Kidney (tissue), 14 donors: ENCODE results near the gene CLDN6. TPM values are rescaled to one million over a fixed set of nuclear protein-coding genes. Genes with fewer than 3 reads are reported as not detected.

Experiments
- DNase-seq, 5 donors: peaks; one replicate each; pipeline ENCODE4 v3.0.0-alpha.2; 2013 to 2020
- FAIRE-seq: peaks from 2 replicates; lab custom pipeline; 2012; peaks lifted over from hg19 to GRCh38; lab: Jason Lieb, UNC
- H3K27ac ChIP-seq, 2 donors: one replicate each; pipeline ENCODE4 v1.7.0; 2013; ENCODE audit warnings: low read depth in 2 of 2, low read length in 2 of 2, inconsistent platforms in 1 of 2
- H3K27me3 ChIP-seq: one replicate; pipeline ENCODE4 v1.7.1; 2013; ENCODE audit warnings: low read length, inconsistent platforms; ENCODE audit not compliant: control insufficient read depth, insufficient read depth
- H3K36me3 ChIP-seq, 3 donors: one replicate each; pipeline versions ENCODE4 v1.7.0 to v1.7.1; 2013; ENCODE audit warnings: low read length in 3 of 3, control low read depth in 1 of 3, inconsistent platforms in 1 of 3; ENCODE audit not compliant: insufficient read depth in 3 of 3, control insufficient read depth in 2 of 3
- H3K4me1 ChIP-seq, 3 donors: one replicate each; pipeline versions ENCODE4 v1.7.0 to v1.7.1; 2013; ENCODE audit warnings: low read length in 3 of 3, inconsistent platforms in 1 of 3, low read depth in 1 of 3; ENCODE audit not compliant: control insufficient read depth in 2 of 3, insufficient read depth in 2 of 3
- H3K4me3 ChIP-seq, 3 donors: one replicate each; pipeline versions ENCODE4 v1.7.0 to v1.8.1; 2013; ENCODE audit warnings: low read length in 3 of 3, control low read depth in 1 of 3, inconsistent platforms in 1 of 3
- H3K9ac ChIP-seq, 3 donors: one replicate each; pipeline versions ENCODE4 v1.7.0 to v1.7.1; 2013; ENCODE audit warnings: low read length in 3 of 3, control low read depth in 1 of 3, inconsistent platforms in 1 of 3
- H3K9me3 ChIP-seq, 3 donors: one replicate each; pipeline versions ENCODE4 v1.7.0 to v1.7.1; 2013; ENCODE audit warnings: low read length in 3 of 3, control low read depth in 1 of 3, inconsistent platforms in 1 of 3; ENCODE audit not compliant: control insufficient read depth in 2 of 3, insufficient read depth in 1 of 3
- intact Hi-C: fragments of 100-400 bp; cut with DNase I; formaldehyde crosslinking; loops from one replicate; pipeline ENCODE4 v1.11.1; 2022
- polyA plus RNA-seq: library from polyadenylated mRNA; stranded (reverse); fragments of 350-450 nt; fragmentation: Illumina TruSeq; extraction: RNeasy Lipid Tissue Mini Kit (QIAGEN cat#74804); gene quantifications from one replicate; pipeline ENCODE4 v1.2.3, GENCODE V29; 2014; ENCODE audit warnings: low read depth, low replicate concordance; ENCODE audit not compliant: insufficient read depth
- total RNA-seq: library from RNA; stranded (reverse); fragmentation: NEBNext Ultra II Directional; extraction: Animal tissue kit (Norgen Biotek cat#: 25700); gene quantifications from one replicate; pipeline ENCODE4 v1.2.1, GENCODE V29; 2021
- TF ChIP-seq, protein P1 (sequence below): IDR thresholded peaks from 3 replicates; pipeline ENCODE4 v1.5.1; 2012; ENCODE audit warnings: mild to moderate bottlenecking, moderate library complexity, borderline replicate concordance; ENCODE audit not compliant: insufficient read depth; ENCODE audit errors: extremely low read depth
- donor health status: control.
- donor health status: control.
- donor health status: control.
- donor health status: control.
- donor health status: control.
- donor health status: DM: yes; HTN: yes; CAD: no.
- donor health status: Normal renal cell carcinoma (clear cell type).

CLDN6 gene
- total and polyA plus RNA-seq, 2 donors from 2014 or later, result 0.47 TPM; not detected in 1

DNA sequence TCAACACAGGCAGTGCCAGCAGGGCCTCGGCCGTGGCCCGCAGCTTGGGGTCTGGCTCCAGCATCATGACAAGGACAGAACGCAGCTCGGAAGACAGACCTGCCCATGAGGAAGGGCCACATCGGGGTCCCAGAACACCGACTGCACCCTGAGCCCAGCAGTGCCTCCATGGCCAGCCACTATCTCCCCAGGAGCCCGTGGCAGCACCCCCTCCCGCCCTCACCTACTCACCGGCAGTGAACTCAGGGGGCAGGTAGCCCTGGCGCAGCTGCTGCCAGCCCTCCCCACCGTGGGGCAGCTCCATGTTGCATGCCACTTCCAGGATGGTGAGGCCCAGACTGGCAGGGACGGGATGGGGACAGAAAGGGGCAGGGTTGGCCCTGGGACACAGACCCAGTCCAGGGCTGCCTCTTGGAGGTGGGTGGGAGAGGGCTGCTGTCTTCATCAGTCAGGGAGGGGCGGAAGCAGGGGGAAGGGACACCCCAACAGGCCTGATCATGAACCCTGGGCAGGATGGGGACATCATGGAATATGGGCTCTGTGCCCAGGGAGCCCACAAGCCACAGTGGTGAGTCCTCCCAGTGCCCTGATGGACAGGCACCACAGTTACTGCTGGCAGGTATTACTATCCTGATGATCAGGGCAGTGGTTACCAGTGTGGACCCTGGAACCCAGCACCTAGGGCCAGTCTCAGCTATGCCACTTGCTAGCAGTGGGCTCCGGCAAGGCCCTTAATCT lies 43.5 kb downstream of the CLDN6 start:
- intact Hi-C loops, result no loop called here
- no peaks in the 10 kb centered on the region for H3K36me3 ChIP-seq
- peak in 1 of 5 donors; percentile 75 for DNase-seq

DNA sequence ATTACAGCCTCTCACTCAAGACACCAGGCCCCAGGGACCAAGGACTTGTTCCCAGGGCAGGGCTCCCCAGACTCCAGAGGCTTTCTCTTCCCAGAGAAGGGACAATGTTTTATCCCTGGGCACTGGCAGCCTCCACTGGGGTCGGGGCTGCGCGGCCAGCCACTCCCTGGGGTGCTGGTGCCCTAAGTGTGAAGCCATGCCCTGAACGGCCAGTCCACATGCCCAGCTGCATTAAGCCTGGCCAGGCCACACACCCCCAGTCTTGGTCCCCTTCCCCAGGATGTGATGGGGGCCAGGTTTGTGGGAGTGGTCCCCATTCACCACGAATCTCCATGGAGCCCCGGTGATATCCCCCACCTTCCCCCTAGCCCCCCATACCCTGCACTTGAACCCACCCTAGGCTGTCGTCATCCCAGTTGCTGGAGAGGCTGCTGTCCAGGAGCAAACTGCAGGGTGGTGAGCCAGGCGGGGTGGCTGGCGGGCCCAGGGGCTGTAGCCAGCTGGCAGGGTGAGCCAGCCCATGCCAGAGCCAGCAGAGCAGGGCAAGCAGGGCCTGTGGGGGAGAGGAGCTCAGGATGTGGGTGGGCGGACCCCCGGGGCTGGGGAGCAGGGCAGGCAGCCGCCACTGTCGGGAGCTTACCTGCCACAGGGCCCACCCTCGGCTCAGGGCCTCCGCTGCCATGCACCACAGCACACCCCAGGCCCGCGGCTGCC lies 44.2 kb downstream of the CLDN6 start:
- no peaks in the 10 kb centered on the region for H3K9me3 ChIP-seq
- DNase-seq (peak in 1 of 5 donors; percentile 74), FAIRE-seq (no peak)
- no peaks in the 10 kb centered on the region for H3K27me3 ChIP-seq
- TF ChIP-seq, protein P1, sequence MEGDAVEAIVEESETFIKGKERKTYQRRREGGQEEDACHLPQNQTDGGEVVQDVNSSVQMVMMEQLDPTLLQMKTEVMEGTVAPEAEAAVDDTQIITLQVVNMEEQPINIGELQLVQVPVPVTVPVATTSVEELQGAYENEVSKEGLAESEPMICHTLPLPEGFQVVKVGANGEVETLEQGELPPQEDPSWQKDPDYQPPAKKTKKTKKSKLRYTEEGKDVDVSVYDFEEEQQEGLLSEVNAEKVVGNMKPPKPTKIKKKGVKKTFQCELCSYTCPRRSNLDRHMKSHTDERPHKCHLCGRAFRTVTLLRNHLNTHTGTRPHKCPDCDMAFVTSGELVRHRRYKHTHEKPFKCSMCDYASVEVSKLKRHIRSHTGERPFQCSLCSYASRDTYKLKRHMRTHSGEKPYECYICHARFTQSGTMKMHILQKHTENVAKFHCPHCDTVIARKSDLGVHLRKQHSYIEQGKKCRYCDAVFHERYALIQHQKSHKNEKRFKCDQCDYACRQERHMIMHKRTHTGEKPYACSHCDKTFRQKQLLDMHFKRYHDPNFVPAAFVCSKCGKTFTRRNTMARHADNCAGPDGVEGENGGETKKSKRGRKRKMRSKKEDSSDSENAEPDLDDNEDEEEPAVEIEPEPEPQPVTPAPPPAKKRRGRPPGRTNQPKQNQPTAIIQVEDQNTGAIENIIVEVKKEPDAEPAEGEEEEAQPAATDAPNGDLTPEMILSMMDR, result no peak
- H3K9ac ChIP-seq, result no peak overlapping the region
- intact Hi-C loops, result no loop called here
- H3K36me3 ChIP-seq, result no peaks in the 10 kb centered on the region
- no peak overlapping the region for H3K4me3 ChIP-seq
- H3K4me1 ChIP-seq, result peaks cover 0 to 5% (median 0%) of the 10 kb centered on the region in 3 donors
- no peak overlapping the region for H3K27ac ChIP-seq

More for the DNA sequence above, 43.5 kb downstream of the CLDN6 start:
- no peaks in the 10 kb centered on the region for H3K27me3 ChIP-seq
- no peaks in the 10 kb centered on the region for H3K9me3 ChIP-seq
- H3K27ac ChIP-seq, result no peak overlapping the region
- H3K4me1 ChIP-seq, result peaks cover 0 to 5% (median 0%) of the 10 kb centered on the region in 3 donors
- FAIRE-seq, result no peak
- TF ChIP-seq, protein P1, result no peak
- H3K4me3 ChIP-seq, result no peak overlapping the region
- no peak overlapping the region for H3K9ac ChIP-seq

DNA sequence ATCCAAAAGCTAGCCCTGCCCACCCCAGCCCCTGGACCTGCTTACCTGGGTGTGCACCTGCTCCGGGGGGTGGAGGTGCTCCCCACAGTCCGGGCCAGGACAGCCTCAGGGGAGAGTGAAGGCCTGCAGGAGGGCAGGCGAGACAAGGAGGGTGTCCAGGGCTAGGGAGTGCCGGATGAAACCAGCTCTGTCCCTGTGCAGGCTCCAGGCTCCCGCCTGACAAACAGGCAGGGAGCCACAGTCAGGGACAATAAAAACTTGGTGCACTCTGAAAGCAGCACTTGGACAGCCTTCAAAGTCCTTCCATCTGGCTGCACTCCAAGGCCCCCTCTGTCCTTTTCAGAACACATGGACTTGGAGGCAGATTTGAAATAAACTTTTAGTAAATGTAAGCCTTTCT lies 44.9 kb downstream of the CLDN6 start:
- TF ChIP-seq, protein P1, result no peak
- Histone ChIP-seq H3K36me3 (no peaks in the 10 kb centered on the region), H3K27me3 (peaks cover under 1% of the 10 kb centered on the region), H3K9ac (no peak overlapping the region), H3K4me3 (no peak overlapping the region), H3K4me1 (peaks cover 0 to 8% (median 0%) of the 10 kb centered on the region in 3 donors), H3K27ac (no peak overlapping the region), H3K9me3 (no peaks in the 10 kb centered on the region)
- intact Hi-C loops, result no loop called here
- DNase-seq, result peak in 2 of 5 donors; percentile 51 to 75
- FAIRE-seq, result no peak
